Activated CD8-positive, alpha-beta memory T cell treated with anti-CD3 and anti-CD28 coated beads for 4 hours (primary cell): ENCODE results near the gene DHRS7.

ENCODE experiments used
- DNase-seq, 2 donors: peaks; one replicate each; pipeline ENCODE4 v3.0.0-alpha.2; 2020; ENCODE audit warnings: low read depth in 2 of 2

The DHRS7 gene, protein sequence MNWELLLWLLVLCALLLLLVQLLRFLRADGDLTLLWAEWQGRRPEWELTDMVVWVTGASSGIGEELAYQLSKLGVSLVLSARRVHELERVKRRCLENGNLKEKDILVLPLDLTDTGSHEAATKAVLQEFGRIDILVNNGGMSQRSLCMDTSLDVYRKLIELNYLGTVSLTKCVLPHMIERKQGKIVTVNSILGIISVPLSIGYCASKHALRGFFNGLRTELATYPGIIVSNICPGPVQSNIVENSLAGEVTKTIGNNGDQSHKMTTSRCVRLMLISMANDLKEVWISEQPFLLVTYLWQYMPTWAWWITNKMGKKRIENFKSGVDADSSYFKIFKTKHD

DNA sequence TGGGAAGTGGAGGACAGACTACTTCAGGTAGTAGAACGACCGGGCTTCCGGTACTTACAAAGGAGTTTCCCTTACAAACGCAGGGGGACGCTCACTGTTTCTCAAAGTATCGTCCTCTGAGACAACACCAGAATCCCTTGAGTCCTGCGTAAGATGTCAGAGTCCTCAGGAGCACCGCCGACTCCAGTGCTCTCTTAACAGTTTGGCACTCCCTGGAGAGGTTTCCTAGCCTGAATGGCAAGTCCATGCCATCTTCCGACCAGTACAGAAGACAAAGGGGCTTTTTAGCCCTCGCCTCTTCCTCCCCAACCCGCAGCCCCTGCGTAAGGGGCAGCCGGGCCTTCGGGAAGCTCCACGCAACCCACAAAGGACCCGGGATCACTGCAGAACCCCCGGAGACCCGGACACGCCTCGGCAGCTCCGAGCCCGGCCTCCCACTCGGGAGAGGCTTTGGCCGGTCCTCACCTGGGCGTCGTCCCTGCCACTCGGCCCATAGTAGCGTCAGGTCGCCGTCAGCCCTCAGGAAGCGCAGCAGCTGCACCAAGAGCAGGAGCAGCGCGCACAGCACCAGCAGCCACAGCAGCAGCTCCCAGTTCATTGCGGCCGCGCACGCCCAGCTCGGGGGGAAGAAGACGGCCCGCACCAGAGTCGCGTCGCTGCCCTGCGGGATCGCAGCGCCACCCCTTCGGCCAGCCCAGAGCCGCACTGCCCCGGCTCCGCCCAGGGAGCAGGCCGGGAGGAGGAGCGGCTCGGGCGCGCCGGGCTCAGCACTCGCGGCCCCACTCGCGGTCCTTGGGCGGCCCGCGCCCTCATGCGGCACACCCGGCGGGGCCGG, at the start of gene DHRS7:
Gene DHRS7, minus strand, starts transcription at position 687 of the 835 bp plus-strand sequence. Its CDS starts 89 bp downstream, at position 598.
- peak; percentile 35 to 36 for DNase-seq

DNA sequence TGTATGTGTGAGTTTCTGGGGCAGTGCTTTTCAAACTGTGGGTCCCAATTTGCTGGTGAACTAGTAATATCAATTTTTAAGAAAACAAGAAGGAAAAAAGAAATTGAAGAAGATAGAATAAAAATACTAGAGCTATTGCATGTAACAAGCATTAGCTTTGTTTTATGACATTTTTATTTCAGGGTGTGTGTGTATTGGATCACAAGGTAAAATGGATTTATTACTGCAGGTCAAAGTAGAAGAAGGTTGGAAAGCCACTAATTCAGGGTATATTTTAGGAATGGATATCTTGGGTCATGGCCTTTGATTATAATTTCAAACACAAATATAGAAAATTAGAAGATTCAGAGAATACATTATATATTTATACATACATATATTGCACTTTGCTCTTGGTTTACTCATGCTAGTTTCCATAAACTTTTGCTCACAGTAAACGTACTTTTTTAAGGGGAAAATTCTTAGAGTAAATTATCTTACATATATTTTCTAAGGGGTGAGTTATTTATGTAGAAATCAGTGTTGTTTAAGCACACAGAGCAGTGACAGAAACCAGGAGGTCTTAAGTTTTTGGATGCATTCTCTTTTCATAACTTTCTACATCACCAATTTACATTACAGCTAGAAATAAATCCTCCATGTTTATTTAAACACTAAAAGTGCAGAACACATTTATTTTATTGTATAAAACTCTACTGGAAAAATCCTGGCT, 49.4 kb upstream of the DHRS7 start:
- DNase-seq = no peak

DNA sequence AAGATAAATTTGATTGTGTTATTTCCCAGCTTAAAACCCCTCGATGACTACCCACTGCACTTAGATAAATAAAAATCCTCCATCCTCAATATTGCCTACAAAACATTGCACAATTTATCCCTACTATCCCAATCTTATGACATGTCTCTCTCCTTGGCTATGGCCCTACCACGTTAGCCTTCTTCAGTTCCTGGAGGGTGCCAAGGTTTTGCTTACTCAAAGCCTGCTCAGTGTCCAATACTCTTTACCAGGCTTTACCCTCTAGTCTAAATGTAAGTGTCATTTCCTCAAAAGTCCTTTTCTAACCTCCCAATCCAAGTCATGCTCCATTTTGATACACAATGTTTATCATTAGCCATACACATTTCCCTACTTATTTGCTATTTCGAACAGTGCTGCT, 48.8 kb upstream of the DHRS7 start:
- DNase-seq = no peak

DNA sequence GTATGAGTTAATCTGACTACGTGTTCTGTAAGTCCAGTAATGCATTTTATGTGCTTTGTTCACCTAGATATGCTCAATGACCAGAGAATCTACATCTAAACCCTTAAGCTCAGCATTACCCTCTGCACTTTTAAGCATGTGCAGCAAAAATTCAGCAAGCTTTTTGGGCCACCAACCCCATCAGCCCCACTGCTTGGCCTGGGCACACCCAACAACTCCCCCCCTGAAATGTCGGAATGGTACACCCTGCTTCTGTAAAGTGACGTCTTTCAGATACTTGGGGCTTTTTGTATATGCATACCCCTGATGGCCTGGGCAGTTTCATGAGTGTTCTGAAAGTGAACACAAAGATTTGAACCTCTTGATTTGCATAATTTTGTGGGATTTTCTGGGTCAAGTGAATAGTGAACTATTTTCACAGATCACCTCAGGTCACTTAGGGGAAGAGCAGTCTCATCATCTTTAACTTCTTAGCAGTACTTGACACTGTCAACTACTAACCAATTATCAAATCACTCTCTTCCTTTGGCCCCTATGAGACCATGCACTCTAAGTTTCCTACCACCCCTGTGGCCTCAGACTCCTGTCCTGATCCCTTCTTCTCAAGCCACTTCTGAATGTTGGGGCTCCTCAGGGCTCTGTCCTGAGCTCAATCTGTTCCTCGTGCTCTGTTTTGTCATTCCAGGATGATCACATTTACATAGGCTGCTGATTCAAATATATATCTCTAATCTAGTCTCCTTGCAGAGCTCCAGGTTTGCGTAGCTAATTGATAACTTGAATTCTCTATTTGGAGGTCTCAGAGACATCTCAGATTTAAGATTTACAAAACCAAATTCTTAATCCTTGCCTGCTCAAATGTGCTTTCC, 47.5 kb upstream of the DHRS7 start:
- no peak for DNase-seq

DNA sequence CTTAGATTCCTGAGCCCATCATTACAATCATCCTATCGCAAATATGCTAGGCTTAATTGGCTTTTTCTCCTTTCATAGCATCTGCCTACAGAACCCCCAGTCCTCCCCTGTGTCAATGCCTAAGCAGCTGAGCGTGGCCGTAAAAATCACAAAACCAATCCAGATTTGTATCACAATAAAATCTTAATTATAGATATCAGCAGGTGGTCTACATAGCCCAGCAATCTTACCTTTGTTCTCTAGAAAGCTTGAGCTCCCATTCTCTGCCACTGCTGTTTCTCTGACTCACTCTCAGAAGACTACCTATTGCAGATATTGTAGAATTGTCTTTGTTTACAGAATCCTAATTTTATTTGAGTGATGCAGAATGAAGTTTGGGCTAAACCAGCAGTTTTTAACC, 46.0 kb upstream of the DHRS7 start:
- no peak for DNase-seq

DNA sequence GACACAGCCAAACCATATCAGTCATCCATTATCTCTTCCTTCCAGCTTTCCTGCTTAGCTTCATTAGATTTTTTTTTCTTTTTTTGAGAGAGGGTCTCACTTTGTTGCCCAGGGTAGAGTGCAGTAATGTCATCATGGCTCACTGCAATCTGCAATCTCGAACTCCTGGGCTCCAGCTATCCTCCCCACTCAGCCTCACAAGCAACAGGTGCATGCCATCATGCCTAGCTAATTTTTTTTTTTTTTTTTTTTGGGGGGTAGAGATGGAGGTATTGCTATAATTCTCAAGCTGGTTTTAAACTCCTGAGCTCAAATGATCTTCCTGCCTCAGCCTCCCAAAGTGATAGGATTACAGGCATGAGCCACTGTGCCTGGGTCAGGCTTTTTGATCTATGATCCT, 45.5 kb upstream of the DHRS7 start:
- no peak for DNase-seq

DNA sequence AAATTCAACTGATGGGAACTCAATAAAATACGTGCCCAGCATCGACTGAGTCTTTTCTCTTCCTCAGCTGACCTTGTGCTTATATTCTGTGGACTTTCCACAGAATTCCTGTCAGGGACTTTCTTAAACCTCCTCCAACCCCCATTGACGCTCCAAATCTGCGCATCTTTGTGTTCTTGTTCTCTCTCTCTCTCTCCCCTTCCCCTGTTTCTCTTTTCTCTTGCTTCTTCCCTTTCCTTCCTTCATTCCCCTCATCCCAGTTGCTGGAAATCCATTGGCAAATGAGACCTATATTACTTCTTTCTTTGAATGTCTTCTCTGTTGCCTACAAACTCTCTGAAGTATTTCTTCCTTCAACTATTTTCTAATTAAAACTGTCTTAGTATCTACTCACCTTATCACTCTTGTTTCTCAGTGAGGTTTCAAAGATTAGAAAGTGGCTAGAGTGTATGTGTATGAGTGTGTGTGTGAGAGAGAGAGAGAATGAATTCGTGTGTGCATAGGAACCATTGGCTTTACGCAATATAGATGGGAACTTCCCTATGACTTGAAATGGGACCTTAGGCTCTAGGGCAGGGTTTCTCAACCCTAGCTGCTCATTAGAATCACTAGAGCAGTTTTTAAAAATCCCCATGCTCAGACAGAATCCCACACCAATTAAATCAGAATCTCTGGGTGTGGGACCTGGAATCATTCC, 41.8 kb upstream of the DHRS7 start:
- DNase-seq = no peak

DNA sequence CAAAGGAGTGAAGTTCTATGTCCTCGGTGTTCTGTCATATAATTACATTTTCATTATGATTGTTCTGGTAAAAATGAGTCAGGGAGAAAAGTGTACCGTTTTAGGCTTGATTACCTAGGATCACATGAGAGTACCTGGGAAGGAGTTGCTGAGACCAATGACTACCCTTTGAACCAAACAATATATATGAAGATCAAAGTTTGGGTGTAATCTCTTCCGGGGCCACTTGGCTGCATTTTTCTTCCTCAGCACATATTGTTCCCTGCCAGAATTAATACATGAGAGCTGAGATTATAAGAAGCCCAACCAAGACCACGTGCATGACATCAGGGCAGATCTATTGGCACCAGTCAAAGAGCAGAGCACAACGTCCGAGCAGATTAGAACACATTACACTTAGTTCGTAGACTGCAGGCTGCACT, 41.1 kb upstream of the DHRS7 start:
- no peak for DNase-seq

DNA sequence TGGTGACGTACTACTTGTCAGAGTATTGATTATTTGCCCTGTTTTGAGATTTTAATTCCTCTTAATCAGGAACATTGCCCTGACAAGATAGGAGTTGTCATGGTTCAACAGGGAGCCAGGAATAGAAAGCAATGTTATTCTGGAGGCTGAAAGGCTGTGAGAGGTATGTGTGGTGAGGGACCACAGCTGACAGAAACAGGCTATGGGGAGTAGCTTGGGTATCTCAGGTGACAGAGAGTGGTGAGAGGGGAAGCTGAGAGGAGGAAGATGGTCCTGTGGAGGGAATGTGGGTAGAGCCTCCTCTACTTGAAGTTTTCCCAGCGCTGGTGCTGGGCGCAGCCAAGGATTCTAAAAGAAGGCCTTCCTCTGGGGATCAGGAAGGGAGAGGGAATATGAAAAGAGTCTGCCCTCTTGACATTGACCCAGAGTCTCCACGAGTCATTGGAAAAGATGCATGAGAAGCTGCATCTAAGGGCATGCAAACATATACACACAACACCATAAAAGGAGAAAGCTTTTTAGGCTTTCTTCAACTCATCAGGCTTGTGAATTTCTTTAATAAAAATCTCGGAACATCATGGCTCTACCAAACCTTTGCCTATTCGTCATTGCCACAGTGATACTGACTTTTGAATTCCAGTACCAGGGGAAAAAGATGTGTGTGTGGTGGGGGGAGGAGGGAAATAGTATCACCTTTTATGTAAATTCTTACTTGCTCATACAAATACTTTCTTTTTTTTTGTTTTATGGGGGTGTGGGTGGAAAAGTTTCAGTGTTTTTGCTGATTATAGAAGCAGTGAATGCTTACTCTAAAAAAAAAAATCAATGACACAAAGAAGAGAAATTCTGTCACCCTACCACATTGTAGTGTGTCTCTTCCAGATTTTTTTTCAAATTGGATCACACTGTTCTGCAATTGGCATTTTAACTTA, 39.9 kb upstream of the DHRS7 start:
- DNase-seq = no peak

DNA sequence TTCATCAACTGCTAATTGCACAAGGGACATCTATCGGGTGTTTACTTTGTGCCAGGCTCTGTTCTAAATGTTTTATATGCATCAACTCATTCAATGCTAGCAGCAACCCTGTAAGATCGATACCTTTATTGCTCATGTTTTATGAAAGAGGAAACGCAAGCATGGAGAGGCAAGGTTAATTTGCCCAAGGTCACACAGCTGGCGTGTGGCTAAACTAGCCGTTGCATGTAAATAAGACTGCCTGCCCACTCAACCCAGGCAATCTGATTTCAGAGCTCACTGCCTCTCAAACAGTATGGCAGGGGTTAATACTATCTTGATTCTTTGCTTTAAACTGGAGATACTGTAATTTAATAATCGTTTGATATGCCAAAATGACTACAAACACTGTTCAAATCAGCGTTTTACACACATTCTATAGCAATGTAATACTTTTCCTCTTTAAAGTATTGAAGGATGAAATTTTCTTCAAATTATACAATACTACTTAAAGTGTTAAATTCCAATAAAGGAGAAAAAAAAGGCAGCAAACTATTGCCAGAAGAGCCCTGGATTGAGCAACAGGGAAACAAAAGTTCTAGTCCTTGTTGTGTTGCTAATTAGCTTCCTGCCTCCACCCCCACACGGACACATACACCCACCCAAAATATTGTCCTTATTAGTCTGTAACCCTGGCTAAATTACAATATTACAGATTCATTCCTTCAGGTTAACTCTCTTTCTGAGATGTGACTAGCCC, 39.1 kb upstream of the DHRS7 start:
- DNase-seq = no peak

DNA sequence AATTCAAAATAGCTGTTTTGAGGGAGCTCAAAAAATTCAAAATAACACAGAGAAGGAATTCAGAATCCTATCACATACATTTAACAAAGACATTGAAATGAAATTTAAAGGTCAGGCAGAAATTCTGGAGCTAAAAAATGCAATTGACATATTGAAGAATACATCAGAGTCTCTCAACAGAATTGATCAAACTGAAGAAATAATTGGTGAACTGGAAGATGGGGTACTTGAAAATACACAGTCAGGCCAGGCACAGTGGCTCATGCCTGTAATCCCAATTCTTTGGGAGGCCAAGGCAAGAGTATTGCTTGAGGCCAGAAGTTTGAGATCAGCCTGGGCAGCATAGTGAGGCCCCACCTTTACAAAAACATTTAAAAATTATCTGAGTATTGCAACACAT, 34.1 kb upstream of the DHRS7 start:
- no peak for DNase-seq

DNA sequence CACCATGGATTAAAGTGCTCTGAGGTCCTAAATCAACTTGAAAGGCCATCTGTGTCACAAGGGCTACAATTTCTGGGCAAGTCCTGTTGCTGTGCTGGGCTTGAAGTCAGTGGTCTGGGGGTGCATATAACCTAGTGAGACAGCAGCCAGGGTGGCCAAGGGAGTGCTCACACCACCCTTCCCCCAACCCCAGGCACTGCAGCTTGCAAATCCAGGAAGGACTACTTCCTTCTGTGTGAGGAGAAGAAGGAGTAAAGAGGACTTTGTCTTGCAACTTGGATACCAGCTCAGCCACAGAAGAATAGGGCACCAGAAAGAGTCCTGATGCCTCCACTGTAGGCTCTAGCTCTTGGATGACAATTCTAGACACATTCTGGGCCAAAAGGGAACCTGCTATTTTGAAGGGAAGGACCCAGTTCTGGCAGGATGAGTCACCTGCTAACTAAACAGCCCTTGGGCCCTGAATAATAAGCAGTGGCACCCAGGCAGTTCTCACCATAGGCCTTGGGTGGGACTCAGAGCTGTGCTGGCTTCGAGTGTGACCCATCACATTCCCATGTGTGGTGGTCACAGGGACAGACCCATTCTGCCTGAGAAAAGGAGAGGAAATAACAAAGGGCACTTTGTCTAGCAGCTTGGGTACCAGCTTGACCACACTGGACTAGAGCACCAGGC, 32.6 kb upstream of the DHRS7 start:
- DNase-seq = no peak

DNA sequence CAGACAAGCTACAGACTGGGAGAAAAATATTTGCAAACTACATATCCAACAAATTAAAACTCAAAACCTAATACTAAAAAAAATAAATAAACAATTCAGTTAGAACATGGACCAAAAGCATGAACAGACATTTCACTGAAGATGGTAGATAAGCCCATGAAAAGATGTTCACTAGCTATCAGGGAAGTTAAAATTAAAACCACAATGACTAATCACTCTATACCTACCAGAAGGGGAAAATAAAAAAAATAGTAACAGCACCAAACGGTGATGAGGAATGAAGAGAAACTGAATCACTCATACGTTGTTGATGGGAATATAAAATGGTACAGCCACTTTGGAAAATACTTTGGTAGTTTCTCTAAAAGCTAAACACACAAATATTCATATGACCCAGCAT, 31.1 kb upstream of the DHRS7 start:
- DNase-seq = no peak

DNA sequence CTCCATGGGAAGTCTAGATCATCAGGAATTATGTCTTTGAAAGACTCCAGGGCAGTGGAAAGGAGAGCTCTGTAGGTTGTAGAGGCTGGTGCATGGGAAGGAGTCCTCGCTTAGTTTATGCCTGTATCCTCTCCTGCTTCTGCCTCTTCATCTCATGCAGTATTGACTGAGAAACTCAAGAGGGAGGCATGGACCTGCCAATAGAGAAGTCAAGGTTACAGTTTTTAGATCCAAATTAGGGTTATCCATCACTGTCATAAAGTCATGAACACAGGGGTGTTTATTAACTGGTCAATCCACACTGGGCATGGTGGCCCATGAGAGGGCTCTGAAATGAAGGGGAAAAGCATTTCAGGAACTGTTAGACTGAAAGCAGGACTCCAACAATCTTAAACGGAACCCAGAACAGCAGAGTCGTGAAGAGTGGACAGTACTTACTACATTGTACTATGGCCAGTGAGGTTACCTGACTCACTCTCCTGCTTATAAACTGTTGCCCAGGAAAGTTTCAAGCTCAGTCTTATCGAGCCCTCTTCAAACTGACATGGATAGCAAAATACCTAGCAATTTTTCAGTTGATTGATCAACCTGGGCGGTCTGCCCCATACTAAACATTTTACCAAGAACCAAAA, 30.1 kb upstream of the DHRS7 start:
- DNase-seq = no peak

DNA sequence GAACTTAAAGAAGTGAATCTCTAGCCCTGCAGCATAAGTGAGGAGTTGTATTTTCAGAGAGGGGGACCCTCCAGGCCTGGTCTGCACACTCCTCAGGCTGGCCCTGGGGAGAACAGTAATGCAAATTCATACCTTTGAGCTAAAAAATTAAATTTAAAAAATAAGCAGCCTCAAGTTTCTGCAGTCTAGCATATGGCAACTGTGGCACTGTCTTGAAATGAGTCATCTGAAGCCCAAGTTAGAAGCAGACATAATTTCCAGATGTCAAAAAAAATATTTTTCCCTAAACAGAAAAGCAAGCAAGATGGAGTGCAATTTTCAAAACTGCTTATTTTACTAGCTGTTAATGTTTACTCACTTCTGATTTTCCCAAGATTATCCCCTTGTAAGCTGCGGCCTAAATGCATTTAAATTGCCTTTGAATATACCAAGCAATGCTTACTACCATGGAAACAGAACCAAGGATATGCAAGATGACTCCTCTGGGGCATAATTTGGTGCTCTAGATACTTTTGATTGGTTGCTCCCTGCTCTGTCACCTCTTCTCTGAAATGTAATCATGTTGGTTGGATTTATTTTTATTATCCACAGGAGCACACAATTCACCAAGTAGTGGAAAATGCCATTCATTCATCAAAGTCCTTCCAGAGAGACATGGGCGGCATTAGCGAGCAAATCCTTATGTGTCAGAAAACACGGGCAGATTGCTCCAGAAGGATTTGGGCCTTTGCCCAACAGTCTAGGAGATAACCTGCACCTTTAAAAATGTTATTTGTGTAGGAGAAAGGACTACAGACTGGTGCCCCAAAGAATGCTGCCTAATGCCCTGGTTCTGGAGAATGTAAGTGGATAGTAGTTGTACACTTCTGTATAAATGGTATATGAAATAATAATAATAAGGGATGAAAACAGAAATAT, 25.0 kb upstream of the DHRS7 start:
- DNase-seq = no peak

DNA sequence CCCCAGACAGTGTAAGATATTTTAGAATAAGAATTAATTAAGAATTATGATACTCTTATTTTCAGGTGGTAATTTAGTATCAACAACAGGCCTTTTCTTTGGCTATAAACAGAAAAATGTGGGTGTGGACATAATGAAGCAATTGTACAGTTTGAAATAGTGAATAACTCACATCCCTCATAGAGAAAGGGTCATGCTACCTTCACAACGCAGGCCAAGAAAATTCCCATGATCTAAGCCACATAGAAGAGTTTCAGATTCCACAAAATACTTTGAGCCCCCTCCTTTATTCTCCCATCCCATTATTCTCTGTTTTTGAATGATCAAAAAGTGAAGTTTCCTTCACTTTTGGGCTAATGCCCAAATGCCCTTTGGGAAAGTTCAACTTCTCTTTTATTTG, 23.5 kb upstream of the DHRS7 start:
- DNase-seq = no peak

DNA sequence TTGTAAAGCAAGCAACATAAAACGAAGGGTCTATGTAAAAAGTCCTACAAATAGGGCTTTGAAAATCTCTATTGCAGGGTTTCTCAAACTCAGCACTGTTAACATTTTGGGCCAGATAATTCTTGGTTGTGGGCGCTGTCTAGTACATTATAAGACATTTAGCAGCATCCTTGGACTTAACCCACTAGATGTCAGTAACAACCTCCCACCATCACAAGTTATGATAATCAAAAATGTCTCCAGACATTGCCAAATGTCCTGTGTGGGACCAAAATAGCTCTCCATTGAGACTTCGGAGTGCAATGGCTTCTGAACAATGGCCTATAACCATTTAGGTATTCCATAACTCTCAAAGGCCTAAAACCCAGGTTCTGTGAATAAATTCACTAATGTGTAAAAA, 22.9 kb upstream of the DHRS7 start:
- no peak for DNase-seq
